HepG2 (cell line): ENCODE data around the gene UBE2C. TPM values are rescaled to one million over a fixed set of nuclear protein-coding genes. Genes with fewer than 3 reads are reported as not detected.
"Not testable (repeated sequence)": the region's sequence is repeated elsewhere in the genome, so short reads cannot be mapped to it uniquely, and the experiment has no call there.

ENCODE experiments used
- CEBPG ChIP-seq: IDR thresholded peaks from 2 replicates; pipeline ENCODE4 v1.6.1; 2016
- FOXA3 ChIP-seq: IDR thresholded peaks from 2 replicates; pipeline ENCODE4 v1.6.1; 2016; ENCODE audit warnings: missing genetic modification reagents, missing compliant biosample characterization
- IKZF5 ChIP-seq: IDR thresholded peaks from 2 replicates; pipeline ENCODE4 v1.6.1; 2018; ENCODE audit warnings: missing genetic modification reagents, mild to moderate bottlenecking, missing compliant biosample characterization
- IRF2 ChIP-seq: IDR thresholded peaks from 2 replicates; pipeline ENCODE4 v1.6.1; 2018; ENCODE audit warnings: missing genetic modification reagents, missing compliant biosample characterization
- MEF2D ChIP-seq: sonication (generic); formaldehyde crosslinking; IDR thresholded peaks from 2 replicates; pipeline ENCODE4 v1.5.1; 2020; ENCODE audit warnings: mild to moderate bottlenecking, missing genetic modification reagents
- NONO ChIP-seq, 2 experiments: fragments of 450-650 bp in 1 of 2; sonication (generic) in 1 of 2; formaldehyde crosslinking in 1 of 2; IDR thresholded peaks in 1 of 2; conservative IDR thresholded peaks in 1 of 2; 2 replicates each; pipeline versions ENCODE4 v1.6.1 to v1.8.0; 2017 to 2022; ENCODE audit warnings: mild to moderate bottlenecking in 1 of 2, missing genetic modification reagents in 1 of 2, moderate library complexity in 1 of 2
- PHF21A ChIP-seq: sonication (generic); formaldehyde crosslinking; IDR thresholded peaks from 2 replicates; pipeline ENCODE4 v1.5.0; 2020; ENCODE audit warnings: mild to moderate bottlenecking, missing genetic modification reagents
- RAD21 ChIP-seq: fragments of 450-650 bp; formaldehyde crosslinking; IDR thresholded peaks from 2 replicates; pipeline ENCODE4 v1.5.0; 2020; ENCODE audit warnings: mild to moderate bottlenecking
- SAP130 ChIP-seq: IDR thresholded peaks from 2 replicates; pipeline ENCODE4 v1.6.1; 2016; ENCODE audit warnings: low read depth
- SOX5 ChIP-seq: IDR thresholded peaks from 2 replicates; pipeline ENCODE4 v1.6.1; 2016; ENCODE audit warnings: borderline replicate concordance
- SOX6 ChIP-seq, 2 experiments: fragments of 450-650 bp in 1 of 2; sonication (generic) in 1 of 2; formaldehyde crosslinking in 1 of 2; IDR thresholded peaks; 2 replicates each; pipeline versions ENCODE4 v1.4.0 to v1.6.1; 2017 to 2020; ENCODE audit warnings: antibody characterized with exemption in 1 of 2, mild to moderate bottlenecking in 1 of 2, missing genetic modification reagents in 1 of 2
- TCF7 ChIP-seq: sonication (generic); IDR thresholded peaks from 2 replicates; pipeline ENCODE4 v1.6.1; 2016; ENCODE audit warnings: antibody characterized with exemption, low read depth
- ZNF264 ChIP-seq: sonication (generic); formaldehyde crosslinking; IDR thresholded peaks from 2 replicates; pipeline ENCODE4 v1.4.0; 2020; ENCODE audit warnings: missing genetic modification reagents
- ZNF614 ChIP-seq: IDR thresholded peaks from 2 replicates; pipeline ENCODE4 v1.6.1; 2018; ENCODE audit warnings: missing biosample characterization, missing genetic modification reagents, inconsistent platforms, borderline replicate concordance
- ZNF766 ChIP-seq: sonication (generic); formaldehyde crosslinking; IDR thresholded peaks from 2 replicates; pipeline ENCODE4 v1.5.0; 2020; ENCODE audit warnings: missing genetic modification reagents, borderline replicate concordance
- polyA plus RNA-seq, 8 experiments: library from polyadenylated mRNA; depleted of rRNA in 3 of 8; stranded (reverse) in 7 of 8; unstranded in 1 of 8; fragments of >200 nt; fragmentation: Illumina TruSeq in 4 of 8; extraction: Trizol in 4 of 8; gene quantifications; 2 replicates each; pipeline versions ENCODE4 v1.2.1 to v1.2.3, GENCODE V29; 2011 to 2016; ENCODE audit warnings: low read depth in 4 of 8, missing spikeins in 1 of 8, mixed read lengths in 1 of 8; ENCODE audit not compliant: insufficient read depth in 1 of 8
- total RNA-seq, 5 experiments: library from RNA; depleted of rRNA; stranded (reverse); fragments of >200 nt; fragmentation: Illumina TruSeq; extraction: Trizol; gene quantifications; 2 replicates each; pipeline ENCODE4 v1.2.3, GENCODE V29; 2016; ENCODE audit warnings: low read depth in 1 of 5
- TF ChIP-seq, protein P1 (sequence below): sonication (generic); formaldehyde crosslinking; IDR thresholded peaks from 2 replicates; pipeline ENCODE4 v1.5.0; 2020; ENCODE audit warnings: mild to moderate bottlenecking, missing genetic modification reagents, borderline replicate concordance
- TF ChIP-seq, protein P2 (sequence below): sonication (generic); formaldehyde crosslinking; IDR thresholded peaks from 2 replicates; pipeline ENCODE4 v1.4.0; 2020; ENCODE audit warnings: missing genetic modification reagents
- TF ChIP-seq, protein P3 (sequence below): sonication (generic); formaldehyde crosslinking; conservative IDR thresholded peaks from 2 replicates; pipeline ENCODE4 v1.4.0; 2020; ENCODE audit warnings: mild to moderate bottlenecking, missing genetic modification reagents, moderate library complexity
- TF ChIP-seq, protein P4 (sequence below): sonication (generic); formaldehyde crosslinking; IDR thresholded peaks from 2 replicates; pipeline ENCODE4 v1.5.0; 2020; ENCODE audit warnings: missing genetic modification reagents

UBE2C gene
- total and polyA plus RNA-seq, 2 of the 13 experiments (the other 11 are each of a cell fraction or from before 2014, with no cell fraction given), result 100 to 123 TPM

GRCh38 chr20:45829673-45830106, 17.2 kb downstream of the UBE2C start (continued):
- TF ChIP-seq, protein P1, sequence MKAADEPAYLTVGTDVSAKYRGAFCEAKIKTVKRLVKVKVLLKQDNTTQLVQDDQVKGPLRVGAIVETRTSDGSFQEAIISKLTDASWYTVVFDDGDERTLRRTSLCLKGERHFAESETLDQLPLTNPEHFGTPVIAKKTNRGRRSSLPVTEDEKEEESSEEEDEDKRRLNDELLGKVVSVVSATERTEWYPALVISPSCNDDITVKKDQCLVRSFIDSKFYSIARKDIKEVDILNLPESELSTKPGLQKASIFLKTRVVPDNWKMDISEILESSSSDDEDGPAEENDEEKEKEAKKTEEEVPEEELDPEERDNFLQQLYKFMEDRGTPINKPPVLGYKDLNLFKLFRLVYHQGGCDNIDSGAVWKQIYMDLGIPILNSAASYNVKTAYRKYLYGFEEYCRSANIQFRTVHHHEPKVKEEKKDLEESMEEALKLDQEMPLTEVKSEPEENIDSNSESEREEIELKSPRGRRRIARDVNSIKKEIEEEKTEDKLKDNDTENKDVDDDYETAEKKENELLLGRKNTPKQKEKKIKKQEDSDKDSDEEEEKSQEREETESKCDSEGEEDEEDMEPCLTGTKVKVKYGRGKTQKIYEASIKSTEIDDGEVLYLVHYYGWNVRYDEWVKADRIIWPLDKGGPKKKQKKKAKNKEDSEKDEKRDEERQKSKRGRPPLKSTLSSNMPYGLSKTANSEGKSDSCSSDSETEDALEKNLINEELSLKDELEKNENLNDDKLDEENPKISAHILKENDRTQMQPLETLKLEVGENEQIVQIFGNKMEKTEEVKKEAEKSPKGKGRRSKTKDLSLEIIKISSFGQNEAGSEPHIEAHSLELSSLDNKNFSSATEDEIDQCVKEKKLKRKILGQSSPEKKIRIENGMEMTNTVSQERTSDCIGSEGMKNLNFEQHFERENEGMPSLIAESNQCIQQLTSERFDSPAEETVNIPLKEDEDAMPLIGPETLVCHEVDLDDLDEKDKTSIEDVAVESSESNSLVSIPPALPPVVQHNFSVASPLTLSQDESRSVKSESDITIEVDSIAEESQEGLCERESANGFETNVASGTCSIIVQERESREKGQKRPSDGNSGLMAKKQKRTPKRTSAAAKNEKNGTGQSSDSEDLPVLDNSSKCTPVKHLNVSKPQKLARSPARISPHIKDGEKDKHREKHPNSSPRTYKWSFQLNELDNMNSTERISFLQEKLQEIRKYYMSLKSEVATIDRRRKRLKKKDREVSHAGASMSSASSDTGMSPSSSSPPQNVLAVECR, result 0 out of 2 replicates have a peak, but pooled peaks have one; percentile 50
- TF ChIP-seq, protein P2, sequence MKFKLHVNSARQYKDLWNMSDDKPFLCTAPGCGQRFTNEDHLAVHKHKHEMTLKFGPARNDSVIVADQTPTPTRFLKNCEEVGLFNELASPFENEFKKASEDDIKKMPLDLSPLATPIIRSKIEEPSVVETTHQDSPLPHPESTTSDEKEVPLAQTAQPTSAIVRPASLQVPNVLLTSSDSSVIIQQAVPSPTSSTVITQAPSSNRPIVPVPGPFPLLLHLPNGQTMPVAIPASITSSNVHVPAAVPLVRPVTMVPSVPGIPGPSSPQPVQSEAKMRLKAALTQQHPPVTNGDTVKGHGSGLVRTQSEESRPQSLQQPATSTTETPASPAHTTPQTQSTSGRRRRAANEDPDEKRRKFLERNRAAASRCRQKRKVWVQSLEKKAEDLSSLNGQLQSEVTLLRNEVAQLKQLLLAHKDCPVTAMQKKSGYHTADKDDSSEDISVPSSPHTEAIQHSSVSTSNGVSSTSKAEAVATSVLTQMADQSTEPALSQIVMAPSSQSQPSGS (CRISPR knock-in tag), result peak; percentile 64
- TF ChIP-seq ZNF264, result peak; percentile 67; the same call in 1 of the 2 replicates
- peak; percentile 90 for TF ChIP-seq SOX5 (CRISPR knock-in tag)
- TF ChIP-seq FOXA3 (CRISPR knock-in tag), result peak; percentile 86
- TF ChIP-seq NONO, SOX6 (IDR thresholded peaks at IDR 0.05): not testable (repeated sequence)
- peak; percentile 43; the same call in 1 of the 2 replicates for TF ChIP-seq NONO (CRISPR knock-in tag; conservative IDR thresholded peaks at IDR 0.05)
- TF ChIP-seq SOX6 (CRISPR knock-in tag; IDR thresholded peaks at IDR 0.05), result peak; percentile 92
- TF ChIP-seq CEBPG, result peak; percentile 95
- peak; percentile 33; the same call in 1 of the 2 replicates for TF ChIP-seq SAP130 (CRISPR knock-in tag)
- TF ChIP-seq IRF2 (CRISPR knock-in tag), result peak; percentile 33; the same call in 1 of the 2 replicates
- TF ChIP-seq PHF21A (CRISPR knock-in tag), result peak; percentile 62
- TF ChIP-seq IKZF5 (CRISPR knock-in tag), result peak; percentile 34; the same call in 1 of the 2 replicates
- TF ChIP-seq TCF7, result peak; percentile 84
- peak; percentile 71; the same call in 1 of the 2 replicates for TF ChIP-seq ZNF614 (CRISPR knock-in tag)
- TF ChIP-seq, protein P3, sequence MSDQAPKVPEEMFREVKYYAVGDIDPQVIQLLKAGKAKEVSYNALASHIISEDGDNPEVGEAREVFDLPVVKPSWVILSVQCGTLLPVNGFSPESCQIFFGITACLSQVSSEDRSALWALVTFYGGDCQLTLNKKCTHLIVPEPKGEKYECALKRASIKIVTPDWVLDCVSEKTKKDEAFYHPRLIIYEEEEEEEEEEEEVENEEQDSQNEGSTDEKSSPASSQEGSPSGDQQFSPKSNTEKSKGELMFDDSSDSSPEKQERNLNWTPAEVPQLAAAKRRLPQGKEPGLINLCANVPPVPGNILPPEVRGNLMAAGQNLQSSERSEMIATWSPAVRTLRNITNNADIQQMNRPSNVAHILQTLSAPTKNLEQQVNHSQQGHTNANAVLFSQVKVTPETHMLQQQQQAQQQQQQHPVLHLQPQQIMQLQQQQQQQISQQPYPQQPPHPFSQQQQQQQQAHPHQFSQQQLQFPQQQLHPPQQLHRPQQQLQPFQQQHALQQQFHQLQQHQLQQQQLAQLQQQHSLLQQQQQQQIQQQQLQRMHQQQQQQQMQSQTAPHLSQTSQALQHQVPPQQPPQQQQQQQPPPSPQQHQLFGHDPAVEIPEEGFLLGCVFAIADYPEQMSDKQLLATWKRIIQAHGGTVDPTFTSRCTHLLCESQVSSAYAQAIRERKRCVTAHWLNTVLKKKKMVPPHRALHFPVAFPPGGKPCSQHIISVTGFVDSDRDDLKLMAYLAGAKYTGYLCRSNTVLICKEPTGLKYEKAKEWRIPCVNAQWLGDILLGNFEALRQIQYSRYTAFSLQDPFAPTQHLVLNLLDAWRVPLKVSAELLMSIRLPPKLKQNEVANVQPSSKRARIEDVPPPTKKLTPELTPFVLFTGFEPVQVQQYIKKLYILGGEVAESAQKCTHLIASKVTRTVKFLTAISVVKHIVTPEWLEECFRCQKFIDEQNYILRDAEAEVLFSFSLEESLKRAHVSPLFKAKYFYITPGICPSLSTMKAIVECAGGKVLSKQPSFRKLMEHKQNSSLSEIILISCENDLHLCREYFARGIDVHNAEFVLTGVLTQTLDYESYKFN (CRISPR knock-in tag), result peak; percentile 50
- TF ChIP-seq, protein P4, sequence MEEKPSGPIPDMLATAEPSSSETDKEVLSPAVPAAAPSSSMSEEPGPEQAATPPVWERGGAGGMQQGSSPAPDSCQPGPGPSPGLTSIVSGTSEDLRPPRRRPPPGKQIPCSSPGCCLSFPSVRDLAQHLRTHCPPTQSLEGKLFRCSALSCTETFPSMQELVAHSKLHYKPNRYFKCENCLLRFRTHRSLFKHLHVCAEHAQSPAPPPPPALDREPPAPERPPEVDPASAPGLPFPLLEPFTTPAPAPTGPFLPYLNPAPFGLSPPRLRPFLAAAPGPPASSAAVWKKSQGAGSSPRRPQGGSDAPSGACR (CRISPR knock-in tag), result 0 out of 2 replicates have a peak, but pooled peaks have one; percentile 36
- TF ChIP-seq MEF2D (CRISPR knock-in tag), result peak; percentile 23; the same call in 1 of the 2 replicates
- TF ChIP-seq ZNF766 (CRISPR knock-in tag), result peak; percentile 71; the same call in 1 of the 2 replicates
- peak; percentile 25; the same call in 1 of the 2 replicates for TF ChIP-seq RAD21 (CRISPR knock-in tag)
